Regular cardiac myocyte (primary cell): ENCODE results near the gene MTA3. TPM values are rescaled to one million over a fixed set of nuclear protein-coding genes. Genes with fewer than 3 reads are reported as not detected.

ENCODE experiments used
- total RNA-seq: library from RNA; depleted of rRNA; stranded (reverse); fragments of >200 nt; gene quantifications from 2 replicates; pipeline ENCODE4 v1.2.3, GENCODE V29; 2014

The MTA3 gene
- total RNA-seq: 19.9 and 26.8 TPM in 2 replicates

DNA sequence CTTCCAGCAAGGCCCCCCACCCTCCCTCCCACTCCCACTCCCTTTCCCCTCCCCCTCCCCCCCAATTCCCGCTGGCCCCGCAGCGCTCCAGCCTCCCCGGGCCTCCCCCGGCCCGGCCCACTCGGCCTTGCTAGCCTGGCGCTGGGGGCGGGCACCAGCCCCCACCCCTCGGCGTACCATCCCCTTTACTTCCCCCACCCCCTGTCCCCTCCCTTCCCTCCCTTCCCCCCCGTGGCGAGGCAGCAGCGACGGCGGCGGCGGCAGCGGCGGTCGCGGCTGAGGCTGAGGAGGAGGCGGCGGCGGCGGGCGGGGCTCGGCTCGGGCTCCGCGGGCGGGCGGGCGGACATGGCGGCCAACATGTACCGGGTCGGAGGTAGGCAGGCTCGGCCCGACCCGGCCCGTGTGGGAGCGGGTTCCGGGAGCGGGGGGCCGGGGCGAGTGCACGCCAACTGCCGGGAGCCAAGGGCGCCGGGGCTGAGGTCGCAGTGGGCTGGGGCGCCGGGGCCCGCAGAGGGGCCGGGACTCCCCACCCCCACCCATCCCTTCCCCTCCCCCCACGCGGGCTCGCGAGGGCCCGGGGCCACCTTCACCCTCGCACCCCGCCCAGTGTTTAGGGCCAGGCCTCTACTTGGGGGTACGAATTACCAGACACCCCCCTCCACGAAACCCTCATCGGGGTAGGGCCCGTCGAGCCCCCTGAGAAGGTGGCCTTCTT, at the start of gene MTA3:
Gene MTA3, plus strand, starts transcription at position 232 of the 715 bp plus-strand sequence. Its CDS starts 114 bp downstream, at position 346.

DNA sequence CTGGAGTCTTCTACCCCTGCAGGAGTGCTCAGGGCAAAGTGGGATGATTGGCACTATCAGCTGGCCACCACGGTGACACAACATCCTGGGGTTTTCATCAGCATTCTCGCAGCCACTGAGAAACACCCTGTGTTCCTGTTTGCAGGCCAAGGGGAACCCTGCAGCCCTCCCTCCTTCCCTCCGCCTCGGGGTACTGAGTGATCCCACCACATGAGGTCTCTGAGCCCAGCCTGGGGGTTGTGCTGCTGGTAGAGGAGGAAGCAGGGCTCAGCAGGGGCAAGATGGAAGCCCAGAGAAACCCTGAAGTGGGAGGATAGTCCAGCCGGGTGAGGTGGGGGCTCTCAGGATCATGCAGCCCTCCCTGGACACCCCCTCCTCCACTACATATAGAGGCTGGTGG, 195.7 kb downstream of the MTA3 start, which contains the start of gene OXER1:
Gene OXER1, minus strand, starts transcription at position 40 of the 400 bp plus-strand sequence. CDS start 73 bp downstream, outside the sequence.

DNA sequence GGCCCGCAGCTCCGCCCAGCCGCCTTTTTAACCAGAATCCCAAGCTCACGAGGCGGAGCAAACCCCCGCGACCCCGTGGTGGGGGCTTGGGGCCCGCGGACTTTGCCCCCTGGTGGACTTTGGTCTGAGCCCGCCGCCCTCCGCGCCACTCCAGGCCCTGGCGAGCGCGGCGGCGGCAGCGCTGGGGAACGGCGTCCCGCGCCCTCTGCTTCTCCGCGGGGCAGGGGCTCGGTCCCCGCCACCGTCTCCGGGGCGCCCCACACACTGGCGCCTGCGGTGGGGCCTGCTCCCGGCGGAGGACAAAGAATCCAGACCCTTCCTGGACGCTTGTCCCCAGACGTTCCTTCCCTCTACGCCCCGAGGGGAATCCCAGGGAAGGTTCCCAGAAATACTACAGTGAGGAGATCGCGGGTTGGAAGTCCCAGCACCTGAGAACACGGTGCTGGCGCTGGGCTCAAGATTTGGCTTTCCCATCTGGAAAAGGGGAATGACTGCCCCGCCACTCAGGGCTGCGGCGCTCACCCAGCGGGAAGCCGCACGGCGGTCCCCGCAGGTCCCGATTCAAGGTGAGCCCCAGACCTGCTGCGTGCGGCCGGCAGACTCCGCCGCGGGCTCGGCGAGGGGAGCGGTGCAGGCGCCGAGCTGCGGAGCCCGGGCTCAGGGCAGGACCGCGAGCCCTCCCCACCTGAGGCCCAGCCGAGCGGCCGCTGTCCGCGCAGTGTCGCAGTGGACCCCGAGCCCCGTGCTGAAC, 224.3 kb downstream of the MTA3 start, which contains the start of gene HAAO:
Gene HAAO, minus strand, starts transcription at position 1 of the 751 bp plus-strand sequence. CDS start 47 bp downstream, outside the sequence.

Other genes starting within 250 kb of the MTA3 start
- 232 and 364 TPM in 2 replicates for gene COX7A2L, start 207.4 kb upstream of the MTA3 start, total RNA-seq
- gene KCNG3, start 74.7 kb upstream of the MTA3 start, total RNA-seq: not detected in 2 replicates
- gene OXER1, start 195.5 kb downstream of the MTA3 start, total RNA-seq: not detected in 2 replicates
- gene HAAO, start 224.0 kb downstream of the MTA3 start, total RNA-seq: 0.38 and 0.56 TPM in 2 replicates